Prostate gland (tissue), 2 donors: Measurements from ENCODE around the gene GRIA3. TPM values are rescaled to one million over a fixed set of nuclear protein-coding genes. Genes with fewer than 3 reads are reported as not detected.

ENCODE experiments used
- DNase-seq: peaks from one replicate; pipeline ENCODE4 v3.0.0-alpha.2; 2019; ENCODE audit warnings: low spot score
- H3K27ac ChIP-seq, 2 donors: fragments of 200-600 bp; sonication (generic); 2 replicates each; pipeline ENCODE4 v1.5.1; 2017 to 2019
- H3K27me3 ChIP-seq: fragments of 200-600 bp; sonication (generic); replicated peaks from 2 replicates; pipeline ENCODE4 v1.5.1; 2019; ENCODE audit not compliant: insufficient read depth
- H3K36me3 ChIP-seq, 2 donors: fragments of 200-600 bp; sonication (generic); 1 replicate in 1 of 2; 2 replicates in 1 of 2; pipeline versions ENCODE4 v1.5.1 to v1.8.1; 2017 to 2019
- H3K4me1 ChIP-seq: fragments of 200-600 bp; sonication (generic); replicated peaks from 2 replicates; pipeline ENCODE4 v1.5.1; 2019
- H3K4me3 ChIP-seq, 2 donors: fragments of 200-600 bp; sonication (generic); 2 replicates each; pipeline ENCODE4 v1.5.1; 2017 to 2019
- H3K9me3 ChIP-seq: fragments of 200-600 bp; sonication (generic); 2 replicates; pipeline ENCODE4 v1.5.1; 2017
- POLR2A ChIP-seq: fragments of 450-650 bp; IDR thresholded peaks from one replicate; pipeline ENCODE4 v1.6.1; 2016; ENCODE audit warnings: antibody characterized with exemption, mild to moderate bottlenecking
- POLR2AphosphoS5 ChIP-seq: sonication (generic); formaldehyde crosslinking; IDR thresholded peaks from one replicate; pipeline ENCODE4 v1.6.1; 2017; ENCODE audit warnings: antibody characterized with exemption
- WGBS: methylation state at CpG from one replicate; pipeline ENCODE4 v1.1.5; 2018; 5-methylcytosine and 5-hydroxymethylcytosine counted together
- intact Hi-C: fragments of 100-400 bp; cut with DNase I; formaldehyde crosslinking; loops from one replicate; pipeline ENCODE4 v1.14.2; 2022
- total RNA-seq, 2 donors: library from RNA; depleted of rRNA; stranded (reverse); fragments of >200 nt; gene quantifications; one replicate each; pipeline ENCODE4 v1.1.0, GENCODE V29; 2016
- TF ChIP-seq, protein P1 (sequence below), 4 experiments: fragments of 200-600 bp in 2 of 4; fragments of 450-650 bp in 2 of 4; sonication (generic) in 2 of 4; IDR thresholded peaks; 1 replicate in 3 of 4; 2 replicates in 1 of 4; pipeline ENCODE4 v1.5.1; 2016 to 2019; ENCODE audit warnings: antibody characterized with exemption in 4 of 4, mild to moderate bottlenecking in 2 of 4, moderate library complexity in 2 of 4

The GRIA3 gene
- total RNA-seq, 2 donors from 2014 or later, result 1.1 to 1.6 TPM

DNA sequence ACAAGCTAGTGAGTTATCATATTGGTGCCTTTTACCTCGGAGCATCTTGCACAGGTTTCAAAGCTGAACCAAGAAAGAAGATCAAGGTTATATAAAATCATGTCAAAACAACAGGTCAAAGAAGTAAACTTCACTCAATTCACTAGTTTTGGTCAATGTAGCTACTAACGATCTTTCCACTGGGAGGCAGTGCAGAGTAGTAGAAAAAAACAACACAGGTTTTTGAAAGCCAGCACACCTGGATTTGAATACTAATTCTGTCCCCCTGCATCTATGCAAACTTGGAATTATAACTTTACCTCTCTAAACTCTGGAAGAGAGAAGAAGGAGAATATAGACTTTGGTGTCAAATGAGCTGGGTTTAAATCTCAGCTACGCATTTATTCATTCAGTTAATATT is 266.1 kb downstream of the GRIA3 start:
- Histone ChIP-seq H3K27ac (no peak overlapping the region), H3K4me1 (no peaks in the 10 kb centered on the region), H3K9me3 (no peaks in the 10 kb centered on the region), H3K27me3 (no peaks in the 10 kb centered on the region), H3K36me3 (no peaks in the 10 kb centered on the region), H3K4me3 (no peak overlapping the region)
- intact Hi-C loops, result loop anchor here (10.0 kb wide), 1 partner anchor 325 kb away; no protein-coding TSS in a partner anchor
- WGBS, result 63% methylated on average over 3 of the region's 3 CpGs
- no peak for TF ChIP-seq POLR2A
- TF ChIP-seq, protein P1, sequence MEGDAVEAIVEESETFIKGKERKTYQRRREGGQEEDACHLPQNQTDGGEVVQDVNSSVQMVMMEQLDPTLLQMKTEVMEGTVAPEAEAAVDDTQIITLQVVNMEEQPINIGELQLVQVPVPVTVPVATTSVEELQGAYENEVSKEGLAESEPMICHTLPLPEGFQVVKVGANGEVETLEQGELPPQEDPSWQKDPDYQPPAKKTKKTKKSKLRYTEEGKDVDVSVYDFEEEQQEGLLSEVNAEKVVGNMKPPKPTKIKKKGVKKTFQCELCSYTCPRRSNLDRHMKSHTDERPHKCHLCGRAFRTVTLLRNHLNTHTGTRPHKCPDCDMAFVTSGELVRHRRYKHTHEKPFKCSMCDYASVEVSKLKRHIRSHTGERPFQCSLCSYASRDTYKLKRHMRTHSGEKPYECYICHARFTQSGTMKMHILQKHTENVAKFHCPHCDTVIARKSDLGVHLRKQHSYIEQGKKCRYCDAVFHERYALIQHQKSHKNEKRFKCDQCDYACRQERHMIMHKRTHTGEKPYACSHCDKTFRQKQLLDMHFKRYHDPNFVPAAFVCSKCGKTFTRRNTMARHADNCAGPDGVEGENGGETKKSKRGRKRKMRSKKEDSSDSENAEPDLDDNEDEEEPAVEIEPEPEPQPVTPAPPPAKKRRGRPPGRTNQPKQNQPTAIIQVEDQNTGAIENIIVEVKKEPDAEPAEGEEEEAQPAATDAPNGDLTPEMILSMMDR (IDR thresholded peaks at IDR 0.05), result peak in 1 of 4 experiments; percentile 15
- no peak for DNase-seq

DNA sequence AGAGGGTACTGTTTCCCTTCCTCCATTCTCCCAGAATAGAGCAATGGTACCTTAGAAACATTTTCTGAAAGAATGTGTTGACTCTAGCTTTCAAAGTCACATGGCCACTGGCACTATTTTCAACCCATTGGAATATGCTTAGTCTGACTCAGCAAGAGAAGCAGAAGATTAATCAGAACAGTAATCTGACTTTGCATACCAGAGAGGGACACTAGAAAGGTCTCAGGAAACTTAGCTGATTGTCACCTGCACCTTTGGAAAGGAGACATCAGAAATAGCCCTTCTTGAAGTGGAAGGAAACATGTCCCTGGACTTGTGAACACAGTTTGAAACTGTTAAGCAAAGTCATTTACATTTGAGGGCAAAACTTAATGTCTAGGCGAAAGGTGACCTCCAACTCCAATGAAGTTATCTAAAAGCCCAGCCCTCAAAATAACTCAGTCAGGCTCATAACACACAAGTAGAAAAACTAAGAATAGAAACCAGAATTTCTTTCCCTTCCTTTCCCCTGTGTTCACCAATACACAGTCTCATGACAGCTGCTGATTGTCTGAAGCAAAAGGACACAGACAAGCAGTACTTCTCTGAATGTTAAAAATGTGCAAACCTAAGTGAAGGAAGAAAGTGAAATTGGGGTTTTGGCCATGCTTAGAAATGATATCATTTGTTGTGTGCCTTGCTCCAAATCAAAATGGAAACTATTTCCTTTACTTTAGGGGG is 270.8 kb downstream of the GRIA3 start:
- no peaks in the 10 kb centered on the region for H3K27me3 ChIP-seq
- DNase-seq, result no peak
- H3K4me3 ChIP-seq, result no peak overlapping the region
- no peak overlapping the region for H3K27ac ChIP-seq
- 71% methylated on average over 1 of the region's 1 CpG for WGBS
- intact Hi-C loops, result loop anchor here (10.0 kb wide), 1 partner anchor 320 kb away; no protein-coding TSS in a partner anchor
- H3K36me3 ChIP-seq, result no peaks in the 10 kb centered on the region
- no peaks in the 10 kb centered on the region for H3K4me1 ChIP-seq
- no peaks in the 10 kb centered on the region for H3K9me3 ChIP-seq
- TF ChIP-seq POLR2AphosphoS5 (no peak), POLR2A (no peak)
- TF ChIP-seq, protein P1 (IDR thresholded peaks at IDR 0.05), result no peak

DNA sequence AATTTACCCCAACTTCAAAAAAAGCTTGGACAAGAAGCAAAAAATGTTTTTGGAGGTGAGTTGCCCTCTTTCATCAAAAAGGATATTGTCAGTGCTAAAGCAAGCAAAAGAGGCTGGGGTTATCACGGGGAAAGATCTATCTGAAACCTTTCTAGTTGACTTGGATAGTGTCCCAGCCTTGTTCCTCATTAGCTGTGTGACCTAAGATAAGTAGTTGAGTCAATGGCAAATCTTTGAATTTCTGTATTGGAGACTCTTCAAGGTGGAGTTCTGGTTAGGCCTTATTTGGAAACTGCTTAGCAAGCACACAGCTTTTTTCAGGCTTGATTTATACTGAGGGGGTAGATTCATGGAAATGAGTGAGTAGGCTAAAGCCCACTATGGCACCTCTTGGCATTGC is 271.6 kb downstream of the GRIA3 start:
- Histone ChIP-seq H3K4me1 (no peaks in the 10 kb centered on the region), H3K9me3 (no peaks in the 10 kb centered on the region), H3K36me3 (no peaks in the 10 kb centered on the region), H3K27ac (no peak overlapping the region), H3K27me3 (no peaks in the 10 kb centered on the region), H3K4me3 (no peak overlapping the region)
- no peak for TF ChIP-seq POLR2A
- TF ChIP-seq POLR2AphosphoS5, result no peak
- TF ChIP-seq, protein P1 (IDR thresholded peaks at IDR 0.05), result no peak
- intact Hi-C loops, result loop anchor here (10.0 kb wide), 1 partner anchor 319 kb away; no protein-coding TSS in a partner anchor
- WGBS, result 50% methylated on average over 1 of the region's 1 CpG
- DNase-seq, result no peak

DNA sequence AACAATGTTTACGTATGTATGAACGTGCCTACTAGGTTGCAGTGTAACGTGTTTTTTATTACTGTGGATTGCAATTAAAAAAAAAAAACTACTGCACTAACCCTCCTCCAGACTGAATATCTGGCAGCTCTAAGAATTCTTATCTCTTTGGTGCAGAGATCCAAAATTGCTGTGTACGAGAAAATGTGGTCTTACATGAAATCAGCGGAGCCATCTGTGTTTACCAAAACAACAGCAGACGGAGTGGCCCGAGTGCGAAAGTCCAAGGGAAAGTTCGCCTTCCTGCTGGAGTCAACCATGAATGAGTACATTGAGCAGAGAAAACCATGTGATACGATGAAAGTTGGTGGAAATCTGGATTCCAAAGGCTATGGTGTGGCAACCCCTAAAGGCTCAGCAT is 280.6 kb downstream of the GRIA3 start:
- intact Hi-C loops, result no loop called here
- 72% methylated on average over 10 of the region's 10 CpGs for WGBS
- no peaks in the 10 kb centered on the region for H3K4me1 ChIP-seq
- H3K36me3 ChIP-seq, result no peaks in the 10 kb centered on the region
- TF ChIP-seq, protein P1 (IDR thresholded peaks at IDR 0.05), result no peak
- TF ChIP-seq POLR2A, result no peak
- no peak for TF ChIP-seq POLR2AphosphoS5
- H3K9me3 ChIP-seq, result no peaks in the 10 kb centered on the region
- no peak for DNase-seq
- H3K27me3 ChIP-seq, result no peaks in the 10 kb centered on the region
- no peak overlapping the region for H3K4me3 ChIP-seq
- no peak overlapping the region for H3K27ac ChIP-seq

DNA sequence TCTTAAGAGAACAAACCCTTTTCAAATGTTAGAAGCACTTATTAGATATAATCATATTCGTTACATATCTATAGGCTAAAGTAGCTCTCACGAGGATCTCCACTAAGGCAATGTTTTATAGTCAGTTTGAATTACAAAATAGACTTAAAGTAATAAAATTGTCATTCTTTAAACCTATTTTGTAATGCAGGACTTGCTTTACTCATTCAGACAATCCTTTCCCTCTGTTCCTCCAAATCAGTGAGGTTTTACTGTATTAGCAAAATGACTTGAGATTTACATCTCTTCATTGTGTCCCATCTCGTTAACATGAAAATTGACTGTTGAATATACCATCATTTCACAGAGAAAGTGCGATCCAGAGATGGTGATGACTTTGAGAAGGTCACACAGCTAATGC is 284.4 kb downstream of the GRIA3 start:
- H3K9me3 ChIP-seq, result no peaks in the 10 kb centered on the region
- no peak overlapping the region for H3K4me3 ChIP-seq
- no peak for DNase-seq
- intact Hi-C loops, result no loop called here
- 72% methylated on average over 4 of the region's 4 CpGs for WGBS
- no peaks in the 10 kb centered on the region for H3K36me3 ChIP-seq
- no peak overlapping the region for H3K27ac ChIP-seq
- TF ChIP-seq, protein P1 (IDR thresholded peaks at IDR 0.05), result no peak
- no peak for TF ChIP-seq POLR2A
- TF ChIP-seq POLR2AphosphoS5, result no peak
- no peaks in the 10 kb centered on the region for H3K4me1 ChIP-seq
- H3K27me3 ChIP-seq, result no peaks in the 10 kb centered on the region
